HepG2 (cell line): ENCODE measurements around the gene UMOD. TPM values are rescaled to one million over a fixed set of nuclear protein-coding genes. Genes with fewer than 3 reads are reported as not detected.

Experiments used
- CBFB ChIP-seq: sonication (generic); formaldehyde crosslinking; IDR thresholded peaks from 2 replicates; pipeline ENCODE4 v1.4.0; 2020; ENCODE audit warnings: missing genetic modification reagents
- CREB1 ChIP-seq, 2 experiments: fragments of 450-650 bp in 1 of 2; IDR thresholded peaks; 2 replicates each; pipeline ENCODE4 v1.6.1; 2016 to 2017; ENCODE audit warnings: control low read depth in 1 of 2, mild to moderate bottlenecking in 1 of 2, missing compliant biosample characterization in 1 of 2, missing genetic modification characterization in 1 of 2
- FOSL2 ChIP-seq: sonication (generic); formaldehyde crosslinking; IDR thresholded peaks from 2 replicates; pipeline ENCODE4 v1.4.0; 2020; ENCODE audit warnings: missing genetic modification reagents
- GZF1 ChIP-seq: sonication (generic); formaldehyde crosslinking; IDR thresholded peaks from 2 replicates; pipeline ENCODE4 v1.5.1; 2020; ENCODE audit warnings: mild to moderate bottlenecking, missing genetic modification reagents
- RARA ChIP-seq: IDR thresholded peaks from 2 replicates; pipeline ENCODE4 v1.6.1; 2016; ENCODE audit warnings: missing genetic modification reagents, missing compliant biosample characterization
- RBM22 ChIP-seq: fragments of 200-400 bp; formaldehyde crosslinking; optimal IDR thresholded peaks from 2 replicates; pipeline ENCODE3; 2017; ENCODE audit warnings: mild to moderate bottlenecking, low read length, moderate library complexity
- STAT5B ChIP-seq: sonication (generic); formaldehyde crosslinking; IDR thresholded peaks from 2 replicates; pipeline ENCODE4 v1.4.0; 2020; ENCODE audit warnings: missing genetic modification reagents
- ZBTB38 ChIP-seq: sonication (generic); formaldehyde crosslinking; IDR thresholded peaks from 2 replicates; pipeline ENCODE4 v1.5.1; 2020; ENCODE audit warnings: mild to moderate bottlenecking, missing genetic modification reagents
- ZBTB7B ChIP-seq: sonication (generic); formaldehyde crosslinking; IDR thresholded peaks from 2 replicates; pipeline ENCODE4 v1.4.0; 2020; ENCODE audit warnings: missing genetic modification reagents
- ZFP36L2 ChIP-seq: sonication (generic); formaldehyde crosslinking; IDR thresholded peaks from 2 replicates; pipeline ENCODE4 v1.4.0; 2020; ENCODE audit warnings: missing genetic modification reagents
- ZKSCAN8 ChIP-seq: IDR thresholded peaks from 2 replicates; pipeline ENCODE4 v1.6.1; 2016; ENCODE audit warnings: borderline replicate concordance, missing genetic modification reagents, missing compliant biosample characterization
- ZNF143 ChIP-seq: sonication (generic); formaldehyde crosslinking; IDR thresholded peaks from 2 replicates; pipeline ENCODE4 v1.4.0; 2020; ENCODE audit warnings: missing genetic modification reagents
- ZNF496 ChIP-seq: sonication (generic); formaldehyde crosslinking; IDR thresholded peaks from 2 replicates; pipeline ENCODE4 v1.8.1; 2023; ENCODE audit warnings: mild to moderate bottlenecking, moderate library complexity, missing genetic modification reagents; ENCODE audit not compliant: insufficient replicate concordance
- polyA plus RNA-seq, 8 experiments: library from polyadenylated mRNA; depleted of rRNA in 3 of 8; stranded (reverse) in 7 of 8; unstranded in 1 of 8; fragments of >200 nt; fragmentation: Illumina TruSeq in 4 of 8; extraction: Trizol in 4 of 8; gene quantifications; 2 replicates each; pipeline versions ENCODE4 v1.2.1 to v1.2.3, GENCODE V29; 2011 to 2016; ENCODE audit warnings: low read depth in 4 of 8, missing spikeins in 1 of 8, mixed read lengths in 1 of 8; ENCODE audit not compliant: insufficient read depth in 1 of 8
- total RNA-seq, 5 experiments: library from RNA; depleted of rRNA; stranded (reverse); fragments of >200 nt; fragmentation: Illumina TruSeq; extraction: Trizol; gene quantifications; 2 replicates each; pipeline ENCODE4 v1.2.3, GENCODE V29; 2016; ENCODE audit warnings: low read depth in 1 of 5
- TF ChIP-seq, protein P1 (sequence below): sonication (generic); formaldehyde crosslinking; IDR thresholded peaks from 2 replicates; pipeline ENCODE4 v1.4.0; 2020; ENCODE audit warnings: missing genetic modification reagents, borderline replicate concordance
- TF ChIP-seq, protein P2 (sequence below): sonication (generic); formaldehyde crosslinking; IDR thresholded peaks from 2 replicates; pipeline ENCODE4 v1.4.0; 2020; ENCODE audit warnings: missing genetic modification reagents, borderline replicate concordance
- TF ChIP-seq, protein P3 (sequence below): sonication (generic); formaldehyde crosslinking; IDR thresholded peaks from 2 replicates; pipeline ENCODE4 v1.4.0; 2020; ENCODE audit warnings: mild to moderate bottlenecking, missing genetic modification reagents
- TF ChIP-seq, protein P4 (sequence below): sonication (generic); formaldehyde crosslinking; IDR thresholded peaks from 2 replicates; pipeline ENCODE4 v1.4.0; 2020; ENCODE audit warnings: missing genetic modification reagents, borderline replicate concordance

UMOD gene
- total and polyA plus RNA-seq, 2 of the 13 experiments (the other 11 are each of a cell fraction or from before 2014, with no cell fraction given), result not detected

DNA sequence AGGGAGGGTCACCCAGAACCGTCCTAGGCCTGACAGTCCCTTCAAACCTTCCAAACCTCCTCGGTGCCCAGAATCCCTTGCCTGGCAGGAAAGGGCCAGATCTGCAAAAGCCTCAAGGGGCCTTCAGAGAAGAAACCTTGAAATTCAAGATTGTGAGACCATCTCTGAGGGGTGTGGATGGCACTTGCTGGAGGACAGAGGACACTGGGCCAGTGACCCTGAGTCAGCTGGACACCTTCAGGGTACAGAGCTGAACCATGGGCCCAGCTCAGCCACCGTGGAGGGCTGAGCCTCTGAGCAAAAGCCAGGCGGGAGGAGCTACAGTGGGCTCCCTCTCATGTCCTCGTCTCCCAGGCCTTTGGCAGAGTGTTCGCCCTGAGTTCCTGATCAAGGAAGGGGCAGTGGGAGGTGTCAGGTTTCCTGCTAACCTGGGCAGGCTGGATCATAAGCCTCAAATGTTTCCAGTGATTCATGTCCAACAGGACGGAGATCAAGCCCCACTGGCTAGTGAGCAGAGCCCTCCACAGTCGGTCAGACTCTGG is 49.0 kb upstream of the UMOD start (continued):
- TF ChIP-seq FOSL2 (CRISPR knock-in tag), result peak; percentile 27; the same call in 1 of the 2 replicates
- TF ChIP-seq, protein P1, sequence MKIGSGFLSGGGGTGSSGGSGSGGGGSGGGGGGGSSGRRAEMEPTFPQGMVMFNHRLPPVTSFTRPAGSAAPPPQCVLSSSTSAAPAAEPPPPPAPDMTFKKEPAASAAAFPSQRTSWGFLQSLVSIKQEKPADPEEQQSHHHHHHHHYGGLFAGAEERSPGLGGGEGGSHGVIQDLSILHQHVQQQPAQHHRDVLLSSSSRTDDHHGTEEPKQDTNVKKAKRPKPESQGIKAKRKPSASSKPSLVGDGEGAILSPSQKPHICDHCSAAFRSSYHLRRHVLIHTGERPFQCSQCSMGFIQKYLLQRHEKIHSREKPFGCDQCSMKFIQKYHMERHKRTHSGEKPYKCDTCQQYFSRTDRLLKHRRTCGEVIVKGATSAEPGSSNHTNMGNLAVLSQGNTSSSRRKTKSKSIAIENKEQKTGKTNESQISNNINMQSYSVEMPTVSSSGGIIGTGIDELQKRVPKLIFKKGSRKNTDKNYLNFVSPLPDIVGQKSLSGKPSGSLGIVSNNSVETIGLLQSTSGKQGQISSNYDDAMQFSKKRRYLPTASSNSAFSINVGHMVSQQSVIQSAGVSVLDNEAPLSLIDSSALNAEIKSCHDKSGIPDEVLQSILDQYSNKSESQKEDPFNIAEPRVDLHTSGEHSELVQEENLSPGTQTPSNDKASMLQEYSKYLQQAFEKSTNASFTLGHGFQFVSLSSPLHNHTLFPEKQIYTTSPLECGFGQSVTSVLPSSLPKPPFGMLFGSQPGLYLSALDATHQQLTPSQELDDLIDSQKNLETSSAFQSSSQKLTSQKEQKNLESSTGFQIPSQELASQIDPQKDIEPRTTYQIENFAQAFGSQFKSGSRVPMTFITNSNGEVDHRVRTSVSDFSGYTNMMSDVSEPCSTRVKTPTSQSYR (CRISPR knock-in tag), result peak; percentile 49; the same call in 1 of the 2 replicates
- no peak for TF ChIP-seq ZNF496 (CRISPR knock-in tag)
- TF ChIP-seq GZF1 (CRISPR knock-in tag), result no peak
- no peak for TF ChIP-seq RBM22
- TF ChIP-seq ZBTB38, result peak; percentile 68
- TF ChIP-seq ZFP36L2, result no peak
- TF ChIP-seq STAT5B (CRISPR knock-in tag), result no peak
- TF ChIP-seq, protein P2, sequence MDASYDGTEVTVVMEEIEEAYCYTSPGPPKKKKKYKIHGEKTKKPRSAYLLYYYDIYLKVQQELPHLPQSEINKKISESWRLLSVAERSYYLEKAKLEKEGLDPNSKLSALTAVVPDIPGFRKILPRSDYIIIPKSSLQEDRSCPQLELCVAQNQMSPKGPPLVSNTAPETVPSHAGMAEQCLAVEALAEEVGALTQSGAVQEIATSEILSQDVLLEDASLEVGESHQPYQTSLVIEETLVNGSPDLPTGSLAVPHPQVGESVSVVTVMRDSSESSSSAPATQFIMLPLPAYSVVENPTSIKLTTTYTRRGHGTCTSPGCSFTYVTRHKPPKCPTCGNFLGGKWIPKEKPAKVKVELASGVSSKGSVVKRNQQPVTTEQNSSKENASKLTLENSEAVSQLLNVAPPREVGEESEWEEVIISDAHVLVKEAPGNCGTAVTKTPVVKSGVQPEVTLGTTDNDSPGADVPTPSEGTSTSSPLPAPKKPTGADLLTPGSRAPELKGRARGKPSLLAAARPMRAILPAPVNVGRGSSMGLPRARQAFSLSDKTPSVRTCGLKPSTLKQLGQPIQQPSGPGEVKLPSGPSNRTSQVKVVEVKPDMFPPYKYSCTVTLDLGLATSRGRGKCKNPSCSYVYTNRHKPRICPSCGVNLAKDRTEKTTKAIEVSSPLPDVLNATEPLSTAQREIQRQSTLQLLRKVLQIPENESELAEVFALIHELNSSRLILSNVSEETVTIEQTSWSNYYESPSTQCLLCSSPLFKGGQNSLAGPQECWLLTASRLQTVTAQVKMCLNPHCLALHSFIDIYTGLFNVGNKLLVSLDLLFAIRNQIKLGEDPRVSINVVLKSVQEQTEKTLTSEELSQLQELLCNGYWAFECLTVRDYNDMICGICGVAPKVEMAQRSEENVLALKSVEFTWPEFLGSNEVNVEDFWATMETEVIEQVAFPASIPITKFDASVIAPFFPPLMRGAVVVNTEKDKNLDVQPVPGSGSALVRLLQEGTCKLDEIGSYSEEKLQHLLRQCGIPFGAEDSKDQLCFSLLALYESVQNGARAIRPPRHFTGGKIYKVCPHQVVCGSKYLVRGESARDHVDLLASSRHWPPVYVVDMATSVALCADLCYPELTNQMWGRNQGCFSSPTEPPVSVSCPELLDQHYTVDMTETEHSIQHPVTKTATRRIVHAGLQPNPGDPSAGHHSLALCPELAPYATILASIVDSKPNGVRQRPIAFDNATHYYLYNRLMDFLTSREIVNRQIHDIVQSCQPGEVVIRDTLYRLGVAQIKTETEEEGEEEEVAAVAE (CRISPR knock-in tag), result no peak
- 0 out of 2 replicates have a peak, but pooled peaks have one; percentile 55 for TF ChIP-seq ZKSCAN8 (CRISPR knock-in tag)
- no peak for TF ChIP-seq CREB1 (IDR thresholded peaks at IDR 0.05)
- TF ChIP-seq CREB1 (CRISPR knock-in tag; IDR thresholded peaks at IDR 0.05), result no peak
- TF ChIP-seq, protein P3, sequence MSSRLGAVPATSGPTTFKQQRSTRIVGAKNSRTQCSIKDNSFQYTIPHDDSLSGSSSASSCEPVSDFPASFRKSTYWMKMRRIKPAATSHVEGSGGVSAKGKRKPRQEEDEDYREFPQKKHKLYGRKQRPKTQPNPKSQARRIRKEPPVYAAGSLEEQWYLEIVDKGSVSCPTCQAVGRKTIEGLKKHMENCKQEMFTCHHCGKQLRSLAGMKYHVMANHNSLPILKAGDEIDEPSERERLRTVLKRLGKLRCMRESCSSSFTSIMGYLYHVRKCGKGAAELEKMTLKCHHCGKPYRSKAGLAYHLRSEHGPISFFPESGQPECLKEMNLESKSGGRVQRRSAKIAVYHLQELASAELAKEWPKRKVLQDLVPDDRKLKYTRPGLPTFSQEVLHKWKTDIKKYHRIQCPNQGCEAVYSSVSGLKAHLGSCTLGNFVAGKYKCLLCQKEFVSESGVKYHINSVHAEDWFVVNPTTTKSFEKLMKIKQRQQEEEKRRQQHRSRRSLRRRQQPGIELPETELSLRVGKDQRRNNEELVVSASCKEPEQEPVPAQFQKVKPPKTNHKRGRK (CRISPR knock-in tag), result no peak
- TF ChIP-seq ZNF143 (CRISPR knock-in tag), result 0 out of 2 replicates have a peak, but pooled peaks have one; percentile 18
- 0 out of 2 replicates have a peak, but pooled peaks have one; percentile 18 for TF ChIP-seq RARA (CRISPR knock-in tag)
- TF ChIP-seq, protein P4, sequence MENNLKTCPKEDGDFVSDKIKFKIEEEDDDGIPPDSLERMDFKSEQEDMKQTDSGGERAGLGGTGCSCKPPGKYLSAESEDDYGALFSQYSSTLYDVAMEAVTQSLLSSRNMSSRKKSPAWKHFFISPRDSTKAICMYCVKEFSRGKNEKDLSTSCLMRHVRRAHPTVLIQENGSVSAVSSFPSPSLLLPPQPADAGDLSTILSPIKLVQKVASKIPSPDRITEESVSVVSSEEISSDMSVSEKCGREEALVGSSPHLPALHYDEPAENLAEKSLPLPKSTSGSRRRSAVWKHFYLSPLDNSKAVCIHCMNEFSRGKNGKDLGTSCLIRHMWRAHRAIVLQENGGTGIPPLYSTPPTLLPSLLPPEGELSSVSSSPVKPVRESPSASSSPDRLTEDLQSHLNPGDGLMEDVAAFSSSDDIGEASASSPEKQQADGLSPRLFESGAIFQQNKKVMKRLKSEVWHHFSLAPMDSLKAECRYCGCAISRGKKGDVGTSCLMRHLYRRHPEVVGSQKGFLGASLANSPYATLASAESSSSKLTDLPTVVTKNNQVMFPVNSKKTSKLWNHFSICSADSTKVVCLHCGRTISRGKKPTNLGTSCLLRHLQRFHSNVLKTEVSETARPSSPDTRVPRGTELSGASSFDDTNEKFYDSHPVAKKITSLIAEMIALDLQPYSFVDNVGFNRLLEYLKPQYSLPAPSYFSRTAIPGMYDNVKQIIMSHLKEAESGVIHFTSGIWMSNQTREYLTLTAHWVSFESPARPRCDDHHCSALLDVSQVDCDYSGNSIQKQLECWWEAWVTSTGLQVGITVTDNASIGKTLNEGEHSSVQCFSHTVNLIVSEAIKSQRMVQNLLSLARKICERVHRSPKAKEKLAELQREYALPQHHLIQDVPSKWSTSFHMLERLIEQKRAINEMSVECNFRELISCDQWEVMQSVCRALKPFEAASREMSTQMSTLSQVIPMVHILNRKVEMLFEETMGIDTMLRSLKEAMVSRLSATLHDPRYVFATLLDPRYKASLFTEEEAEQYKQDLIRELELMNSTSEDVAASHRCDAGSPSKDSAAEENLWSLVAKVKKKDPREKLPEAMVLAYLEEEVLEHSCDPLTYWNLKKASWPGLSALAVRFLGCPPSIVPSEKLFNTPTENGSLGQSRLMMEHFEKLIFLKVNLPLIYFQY (CRISPR knock-in tag), result peak; percentile 63; the same call in 1 of the 2 replicates
- TF ChIP-seq ZBTB7B (CRISPR knock-in tag), result peak; percentile 58; the same call in 1 of the 2 replicates
- 0 out of 2 replicates have a peak, but pooled peaks have one; percentile 19 for TF ChIP-seq CBFB (CRISPR knock-in tag)
